CD4-positive, alpha-beta T cell treated with Interferon gamma for 1 hour (primary cell): ENCODE measurements around the gene NAT10.
"Not testable (repeated sequence)": the region's sequence is repeated elsewhere in the genome, so short reads cannot be mapped to it uniquely, and the experiment has no call there.

Experiments
- DNase-seq: peaks from one replicate; pipeline ENCODE4 v3.0.0-alpha.2; 2020

The NAT10 gene

GRCh38 chr11:34105079-34105956 is at the start of gene NAT10:
NAT10 (plus strand) TSS chr11:34105629; CDS start chr11:34108226, 2,597 bp downstream.
- peak; percentile 99 for DNase-seq

- no peak for DNase-seq
Observed at GRCh38 chr11:34056672-34057071, 48.8 kb upstream of the NAT10 start.

- no peak for DNase-seq
Observed at GRCh38 chr11:34063061-34063795, 42.2 kb upstream of the NAT10 start.

- no peak for DNase-seq
Observed at GRCh38 chr11:34064291-34064690, 41.1 kb upstream of the NAT10 start.

- DNase-seq: no peak
Observed at GRCh38 chr11:34065505-34066203, 39.8 kb upstream of the NAT10 start.

GRCh38 chr11:34066766-34067165 is 38.7 kb upstream of the NAT10 start:
- DNase-seq: not testable (repeated sequence)

GRCh38 chr11:34067383-34068065 is 37.9 kb upstream of the NAT10 start:
- no peak for DNase-seq

- no peak for DNase-seq
Observed at GRCh38 chr11:34068111-34068510, 37.3 kb upstream of the NAT10 start.

GRCh38 chr11:34071306-34071705 is 34.1 kb upstream of the NAT10 start:
- not testable (repeated sequence) for DNase-seq

- no peak for DNase-seq
Observed at GRCh38 chr11:34072041-34072440, 33.4 kb upstream of the NAT10 start.

GRCh38 chr11:34072832-34073231 is 32.6 kb upstream of the NAT10 start:
- DNase-seq: no peak

- DNase-seq: no peak
Observed at GRCh38 chr11:34074391-34074790, 31.0 kb upstream of the NAT10 start.

GRCh38 chr11:34075178-34075820 is 30.1 kb upstream of the NAT10 start:
- no peak for DNase-seq

- no peak for DNase-seq
Observed at GRCh38 chr11:34080609-34081008, 24.8 kb upstream of the NAT10 start.

- no peak for DNase-seq
Observed at GRCh38 chr11:34084637-34085036, 20.8 kb upstream of the NAT10 start.

GRCh38 chr11:34086554-34087283 is 18.7 kb upstream of the NAT10 start:
- no peak for DNase-seq

GRCh38 chr11:34091825-34092224 is 13.6 kb upstream of the NAT10 start:
- DNase-seq: no peak

GRCh38 chr11:34094900-34095299 is 10.5 kb upstream of the NAT10 start:
- DNase-seq: not testable (repeated sequence)

- DNase-seq: no peak
Observed at GRCh38 chr11:34098813-34099212, 6.6 kb upstream of the NAT10 start.

GRCh38 chr11:34104680-34105078 is 750 bp upstream of the NAT10 start:
- no peak for DNase-seq

- no peak for DNase-seq
Observed at GRCh38 chr11:34105957-34106504, 602 bp downstream of the NAT10 start.
